T1000 (cell line): ENCODE data around the gene STAP2.
"Not testable (repeated sequence)": the region's sequence is repeated elsewhere in the genome, so short reads cannot be mapped to it uniquely, and the experiment has no call there.

Experiments
- DNase-seq: peaks from one replicate; lab custom pipeline; 2025; ENCODE audit warnings: mixed read lengths; lab: John Stamatoyannopoulos, UW

The STAP2 gene

GRCh38 chr19:4357921-4358326, 19.3 kb upstream of the STAP2 start:
- DNase-seq, result no peak

GRCh38 chr19:4357095-4357797, 18.6 kb upstream of the STAP2 start:
- DNase-seq, result no peak

GRCh38 chr19:4354897-4355296, 16.3 kb upstream of the STAP2 start:
- DNase-seq, result no peak

DNA sequence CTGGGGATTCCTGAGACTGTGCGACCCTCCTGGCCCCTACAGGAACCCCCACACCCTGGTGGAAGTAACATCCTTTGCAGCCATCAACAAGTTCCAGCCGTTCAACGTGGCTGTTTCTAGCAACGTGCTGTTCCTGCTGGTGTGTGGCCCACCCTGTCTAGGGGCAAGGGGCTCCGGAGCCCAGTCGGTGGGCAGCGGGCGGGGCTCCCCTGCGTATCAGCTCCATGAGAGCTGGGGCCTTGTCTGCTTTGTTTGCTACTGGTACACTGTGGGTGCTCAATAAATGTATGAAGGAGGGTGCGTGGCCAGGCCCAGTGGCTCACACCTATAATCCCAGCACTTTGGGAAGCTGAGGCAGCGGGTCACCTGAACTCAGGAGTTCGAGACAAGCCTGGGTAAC, 15.7 kb upstream of the STAP2 start:
- no peak for DNase-seq

DNA sequence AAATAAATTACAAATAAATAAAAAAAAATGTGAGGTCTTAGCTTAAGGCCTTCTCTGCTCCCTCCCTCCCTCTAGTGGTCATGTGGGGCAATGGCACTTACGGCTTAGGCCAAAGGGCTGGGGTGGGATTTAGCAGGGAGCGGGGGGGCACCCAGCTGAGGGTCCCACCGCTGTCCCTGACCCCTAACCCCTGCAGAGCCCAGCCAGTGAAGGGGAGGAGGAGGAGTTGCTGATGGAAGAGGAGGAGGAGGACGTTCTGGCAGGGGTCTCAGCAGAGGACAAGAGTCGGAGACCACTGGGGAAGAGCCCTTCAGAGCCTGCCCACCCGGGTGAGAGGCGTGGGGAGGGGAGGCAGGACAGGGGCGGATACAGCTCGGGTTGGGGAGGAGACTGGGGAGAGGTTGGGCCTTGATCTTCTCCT, 14.1 kb upstream of the STAP2 start:
- peak; percentile 42 for DNase-seq

DNA sequence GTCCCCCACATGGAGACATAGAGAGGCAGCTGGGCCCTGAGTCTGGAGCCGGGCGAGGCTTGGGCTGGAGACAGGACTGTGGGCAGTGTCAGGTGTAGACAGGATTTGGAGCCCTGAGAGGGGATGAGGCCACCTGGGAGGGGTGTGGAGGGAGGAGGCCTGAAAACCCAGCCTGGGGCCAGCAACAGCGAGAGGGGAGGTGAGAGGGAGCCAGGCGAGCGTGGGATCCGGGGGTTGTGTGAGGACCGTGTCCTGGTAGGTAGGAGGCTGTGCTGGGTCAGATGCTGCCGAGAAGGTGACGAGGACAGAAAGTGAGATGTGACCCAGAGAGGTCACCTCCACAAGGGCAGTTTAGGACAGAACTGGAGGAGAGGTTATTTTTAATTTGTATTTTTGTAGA, 12.1 kb upstream of the STAP2 start:
- no peak for DNase-seq

GRCh38 chr19:4350111-4350510, 11.5 kb upstream of the STAP2 start:
- no peak for DNase-seq

- DNase-seq, result not testable (repeated sequence)
Measured at GRCh38 chr19:4349225-4349624, 10.6 kb upstream of the STAP2 start.

DNA sequence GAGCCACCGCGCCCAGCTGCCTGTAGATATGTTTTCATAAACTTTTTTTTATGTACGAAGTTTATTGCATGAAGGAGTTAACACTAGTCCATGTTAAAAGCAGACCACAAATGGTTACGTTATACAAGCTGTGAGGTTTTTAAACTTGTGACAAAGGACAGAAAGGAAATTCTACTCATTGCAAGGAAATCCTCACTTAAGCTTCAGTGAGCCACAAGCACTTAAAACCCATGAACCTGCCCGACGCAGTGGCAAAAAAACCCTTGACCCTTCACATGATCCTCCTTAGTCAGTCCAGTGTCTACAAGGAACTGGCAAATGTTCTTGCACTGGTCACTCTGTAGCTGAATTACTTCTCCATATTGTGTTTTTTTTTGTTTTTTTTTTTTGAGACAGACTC, 8.9 kb upstream of the STAP2 start:
- no peak for DNase-seq

DNA sequence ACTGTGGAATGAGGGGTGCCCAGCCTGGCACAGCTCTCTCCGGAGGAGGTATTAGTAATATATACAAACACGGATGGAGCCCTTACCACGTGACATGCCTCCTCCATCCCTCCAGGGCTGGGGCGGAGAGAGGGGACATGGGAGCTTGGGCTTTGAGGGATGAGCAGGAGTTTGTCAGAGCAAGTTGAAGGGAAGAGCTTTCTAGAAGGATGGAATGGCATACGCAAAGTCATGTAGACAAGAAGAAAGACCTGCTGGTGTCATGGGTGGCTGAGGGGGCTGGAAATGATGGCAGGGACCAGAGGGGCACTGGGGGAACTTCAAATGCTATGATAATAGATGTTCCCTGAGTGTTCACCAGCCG, 7.4 kb upstream of the STAP2 start:
- DNase-seq, result no peak

DNA sequence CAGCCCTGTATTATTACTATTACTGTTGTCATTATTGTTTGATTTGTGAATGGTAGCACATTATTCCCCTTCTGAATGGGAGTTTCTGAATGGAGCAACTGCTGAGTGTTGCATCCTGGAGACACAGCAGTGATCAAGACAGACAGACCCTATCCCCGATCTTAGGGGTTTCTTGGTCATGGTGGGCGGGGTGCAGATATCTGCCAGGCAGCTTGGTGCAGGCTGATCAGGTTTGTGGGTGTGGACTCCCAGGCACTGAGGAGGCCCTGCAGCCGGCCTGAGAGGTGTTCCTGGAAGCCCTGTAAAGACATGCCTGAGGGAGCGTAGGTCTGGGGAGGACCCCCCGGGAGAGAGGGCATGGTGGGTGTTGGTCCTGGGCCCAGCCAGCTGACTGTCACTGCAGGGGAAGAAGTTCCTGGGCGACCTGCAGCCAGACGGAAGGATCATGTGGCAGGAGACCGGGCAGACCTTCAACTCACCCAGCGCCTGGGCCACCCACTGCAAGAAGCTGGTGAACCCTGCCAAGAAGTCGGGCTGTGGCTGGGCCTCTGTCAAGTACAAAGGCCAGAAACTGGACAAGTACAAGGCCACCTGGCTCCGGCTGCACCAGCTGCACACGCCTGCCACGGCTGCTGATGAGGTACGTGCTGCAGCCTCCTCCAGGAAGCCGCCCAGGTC, 6.9 kb upstream of the STAP2 start:
- DNase-seq, result no peak

- peak; percentile 63 for DNase-seq
Measured at GRCh38 chr19:4343370-4344307, 5.0 kb upstream of the STAP2 start, which contains the start of gene MPND. Gene MPND, plus strand, starts transcription at chr19:4343562. Its CDS starts 32 bp downstream, at chr19:4343594.

GRCh38 chr19:4342615-4343369, 4.2 kb upstream of the STAP2 start:
- peak; percentile 94 for DNase-seq

DNA sequence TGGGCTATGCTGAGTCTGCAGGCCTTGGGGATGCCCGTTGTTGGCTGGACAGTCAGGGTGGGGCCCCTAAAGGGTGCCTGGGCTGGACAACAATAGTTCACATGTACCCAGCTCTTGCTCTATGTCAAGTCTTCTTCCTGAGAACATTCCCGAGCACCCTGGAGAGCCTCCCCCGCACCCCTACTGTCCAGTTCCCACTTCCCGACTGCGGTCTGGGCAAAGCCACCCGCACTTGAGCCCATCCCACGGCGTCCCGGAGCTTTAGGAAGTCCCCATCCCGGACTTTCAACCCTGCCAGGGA, 3.6 kb upstream of the STAP2 start:
- DNase-seq, result no peak

DNA sequence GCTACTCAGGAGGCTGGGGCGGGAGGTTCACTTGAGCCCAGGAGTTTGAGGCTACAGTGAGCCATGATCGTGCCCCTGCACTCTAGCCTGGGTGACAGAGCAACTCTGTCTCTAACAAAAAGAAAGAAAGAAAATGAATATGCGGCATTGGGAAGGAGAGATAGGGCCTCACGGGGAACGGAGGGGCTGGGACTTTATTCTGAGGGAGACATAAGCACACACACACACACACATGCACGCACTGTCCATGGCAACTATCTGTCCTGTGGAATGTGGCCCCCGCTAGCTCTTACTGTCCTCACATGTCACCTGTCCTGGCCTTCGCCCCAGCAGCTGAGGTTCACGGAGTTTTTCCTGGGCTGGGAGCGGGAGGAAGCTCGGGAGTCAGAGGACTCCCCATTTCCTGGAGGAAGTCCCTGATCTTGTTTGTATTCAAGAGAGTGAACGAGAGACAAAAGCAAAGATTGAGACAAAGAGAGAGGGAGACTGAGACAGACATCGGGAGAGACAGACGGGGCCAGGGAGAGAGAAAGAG, 654 bp downstream of the STAP2 start:
- DNase-seq, result no peak

- no peak for DNase-seq
Measured at GRCh38 chr19:4334929-4335570, 3.6 kb downstream of the STAP2 start.

GRCh38 chr19:4329858-4330257, 8.8 kb downstream of the STAP2 start:
- DNase-seq, result no peak

DNA sequence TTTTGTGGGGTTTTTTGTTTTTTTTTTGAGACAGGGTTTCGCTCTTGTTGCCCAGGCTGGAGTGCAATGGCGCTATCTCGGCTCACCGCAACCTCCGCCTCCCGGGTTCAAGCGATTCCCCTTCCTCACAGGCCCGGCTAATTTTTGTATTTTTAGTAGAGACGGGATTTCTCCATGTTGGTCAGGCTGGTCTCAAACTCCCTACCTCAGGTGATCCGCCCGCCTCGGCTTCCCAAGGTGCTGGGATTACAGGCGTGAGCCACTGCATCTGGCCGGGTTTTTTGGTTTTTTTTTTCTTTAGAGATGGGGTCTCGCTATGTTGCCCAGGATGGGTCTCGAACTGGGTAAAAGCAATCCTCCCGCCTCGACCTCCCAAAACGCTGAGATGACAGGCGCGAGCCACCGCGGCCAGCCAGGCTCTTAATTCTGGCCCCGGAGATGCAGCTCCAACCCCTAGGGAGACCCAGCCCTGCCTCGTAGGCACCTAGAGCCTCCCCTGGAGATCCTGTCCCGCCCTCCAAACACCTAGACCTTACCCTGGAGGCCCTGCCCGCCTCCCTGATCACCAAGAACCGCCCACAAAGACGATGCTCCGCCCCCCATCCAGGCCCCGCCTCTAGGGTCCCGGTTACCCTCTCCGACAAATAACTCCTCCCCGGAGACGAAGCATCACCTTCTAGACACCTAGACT, 9.5 kb downstream of the STAP2 start:
- DNase-seq, result not testable (repeated sequence)

DNA sequence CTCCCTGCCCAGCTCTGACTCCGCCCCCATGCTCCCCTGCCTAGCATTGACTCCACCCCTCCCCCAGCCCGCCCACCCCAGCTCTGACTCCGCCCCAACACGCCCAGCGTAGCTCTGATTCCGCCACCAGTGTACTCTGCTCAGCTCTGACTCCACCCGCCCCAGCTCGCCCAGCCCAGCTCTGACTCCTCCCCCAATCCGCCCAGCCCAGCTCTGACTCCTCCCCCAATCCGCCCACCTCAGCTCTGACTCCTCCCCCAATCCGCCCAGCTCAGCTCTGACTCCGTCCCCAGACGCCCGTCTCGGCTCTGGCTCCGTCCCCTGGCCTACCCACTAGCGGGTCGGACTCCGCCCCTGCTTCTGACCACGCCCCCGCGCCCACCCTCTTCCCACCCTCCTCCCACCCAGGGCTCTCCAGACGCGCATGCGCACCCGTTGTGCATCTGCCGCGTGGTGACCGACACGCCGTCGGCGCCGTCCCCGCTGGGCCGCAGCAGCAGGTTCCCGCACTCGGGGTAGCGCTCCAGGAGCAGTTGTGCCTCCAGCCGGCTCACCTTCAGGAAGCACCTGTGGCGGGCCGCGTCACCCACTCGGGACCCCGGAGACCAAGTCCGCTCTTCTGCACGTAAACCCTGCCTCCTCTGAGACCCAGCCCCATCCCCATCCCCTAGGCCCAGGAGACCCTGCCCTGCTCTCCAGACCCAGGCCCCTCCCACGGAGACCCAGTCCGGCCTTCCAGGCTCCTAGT, 10.2 kb downstream of the STAP2 start:
- DNase-seq, result peak; percentile 97

- DNase-seq, result no peak
Measured at GRCh38 chr19:4327877-4328242, 10.8 kb downstream of the STAP2 start.
